Mesenteric fat pad (tissue), 1 donor: Measurements from ENCODE around the gene GFOD2. TPM values are rescaled to one million over a fixed set of nuclear protein-coding genes. Genes with fewer than 3 reads are reported as not detected.

Experiments used
- DNase-seq: peaks from one replicate; pipeline ENCODE4 v3.0.0-alpha.2; 2020; ENCODE audit warnings: low spot score
- total RNA-seq: library from RNA; stranded (reverse); fragmentation: NEBNext Ultra II Directional; extraction: Animal tissue kit (Norgen Biotek cat#: 25700); gene quantifications from one replicate; pipeline ENCODE4 v1.2.1, GENCODE V29; 2021
- donor health status: DM: yes; HTN: yes; CAD: no.

Gene GFOD2
- total RNA-seq, 1 donor from 2014 or later: 16.7 TPM

- DNase-seq: peak; percentile 95
Measured at GRCh38 chr16:67659675-67660563, 59.2 kb downstream of the GFOD2 start, which contains the start of gene ACD. Gene ACD, minus strand, starts transcription at chr16:67660260. Its CDS starts 40 bp downstream, at chr16:67660220.

GRCh38 chr16:67658849-67659674 is 60.1 kb downstream of the GFOD2 start:
- DNase-seq: no peak

GRCh38 chr16:67657751-67658518 is 61.2 kb downstream of the GFOD2 start:
- DNase-seq: no peak

- no peak for DNase-seq
Measured at GRCh38 chr16:67657017-67657608, 62.0 kb downstream of the GFOD2 start.

- no peak for DNase-seq
Measured at GRCh38 chr16:67656344-67657016, 62.6 kb downstream of the GFOD2 start.

GRCh38 chr16:67655363-67655762 is 63.8 kb downstream of the GFOD2 start:
- no peak for DNase-seq

GRCh38 chr16:67654403-67654911 is 64.7 kb downstream of the GFOD2 start:
- no peak for DNase-seq

- DNase-seq: no peak
Measured at GRCh38 chr16:67653789-67654402, 65.2 kb downstream of the GFOD2 start.

GRCh38 chr16:67653128-67653788 is 65.9 kb downstream of the GFOD2 start:
- DNase-seq: no peak

GRCh38 chr16:67652578-67653127 is 66.5 kb downstream of the GFOD2 start:
- DNase-seq: no peak

- no peak for DNase-seq
Measured at GRCh38 chr16:67651847-67652246, 67.3 kb downstream of the GFOD2 start.

GRCh38 chr16:67651039-67651438 is 68.1 kb downstream of the GFOD2 start:
- no peak for DNase-seq

- DNase-seq: no peak
Measured at GRCh38 chr16:67650023-67650422, 69.1 kb downstream of the GFOD2 start.

GRCh38 chr16:67649494-67649931 is 69.6 kb downstream of the GFOD2 start:
- DNase-seq: no peak

GRCh38 chr16:67648764-67649407 is 70.2 kb downstream of the GFOD2 start:
- no peak for DNase-seq

- no peak for DNase-seq
Measured at GRCh38 chr16:67648088-67648763, 70.9 kb downstream of the GFOD2 start.

- no peak for DNase-seq
Measured at GRCh38 chr16:67647681-67648080, 71.4 kb downstream of the GFOD2 start.
